CD4-positive, alpha-beta T cell treated with Interferon gamma for 1 hour (primary cell): Measurements from ENCODE around the gene SEMA6D.

Experiments used
- DNase-seq: peaks from one replicate; pipeline ENCODE4 v3.0.0-alpha.2; 2020

Gene SEMA6D

DNA sequence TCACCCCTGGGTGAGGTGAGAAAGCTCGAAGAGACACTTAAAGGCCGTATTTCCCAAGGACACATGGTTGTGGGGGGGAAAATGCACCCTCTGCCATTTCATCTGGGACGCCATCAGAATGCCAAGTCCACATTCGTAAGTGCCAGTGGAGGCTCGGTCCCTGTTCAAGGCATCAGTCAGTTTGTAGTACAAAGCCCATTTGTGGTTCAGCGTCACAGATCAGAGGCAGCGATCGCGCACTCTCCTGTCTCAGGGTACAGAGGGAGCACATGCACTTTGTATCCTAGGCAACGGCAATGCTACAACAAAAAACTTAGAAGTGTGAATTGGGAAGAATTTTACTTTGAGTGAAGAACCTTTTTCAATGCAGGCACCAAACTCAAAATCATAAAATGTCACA lies 27.2 kb downstream of the SEMA6D start:
- no peak for DNase-seq

DNA sequence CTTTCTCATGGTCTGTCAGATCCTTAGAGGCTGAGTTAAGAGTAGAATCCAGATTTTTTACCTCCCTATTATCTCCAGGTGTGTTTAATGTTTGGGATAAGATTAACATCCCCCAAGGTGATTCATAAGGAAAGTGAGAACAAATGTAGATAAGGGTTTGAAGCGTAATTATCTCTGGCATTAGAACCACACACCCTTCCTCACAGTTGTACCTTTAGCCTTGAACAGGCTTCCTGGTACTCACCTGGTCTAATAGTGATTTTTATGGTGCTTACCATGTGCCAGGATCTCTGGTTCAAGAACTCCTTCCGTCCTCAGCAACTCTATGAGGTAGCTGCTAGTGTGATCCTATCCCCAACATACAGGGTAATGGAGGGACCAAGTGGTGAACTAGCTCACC lies 27.7 kb downstream of the SEMA6D start:
- no peak for DNase-seq

DNA sequence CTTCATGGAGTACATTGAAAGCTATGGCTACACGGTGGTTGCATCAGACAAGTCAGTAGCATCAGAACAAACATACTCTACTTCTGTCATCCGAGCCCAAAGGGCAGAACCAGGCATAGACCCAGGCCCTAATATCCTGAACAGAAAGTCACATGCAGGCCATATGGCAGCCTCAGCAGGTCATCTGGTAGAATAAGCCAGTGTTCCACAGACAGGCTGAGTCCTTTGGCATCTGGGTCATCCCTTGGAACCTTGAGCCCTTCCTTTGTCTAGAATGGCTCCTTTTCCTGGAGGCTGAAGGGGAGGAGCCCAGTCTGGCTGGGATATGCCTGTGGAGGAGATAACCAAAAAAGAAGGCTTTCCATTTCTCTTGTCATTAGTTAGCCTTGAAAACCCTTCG lies 29.2 kb downstream of the SEMA6D start:
- DNase-seq, result no peak

DNA sequence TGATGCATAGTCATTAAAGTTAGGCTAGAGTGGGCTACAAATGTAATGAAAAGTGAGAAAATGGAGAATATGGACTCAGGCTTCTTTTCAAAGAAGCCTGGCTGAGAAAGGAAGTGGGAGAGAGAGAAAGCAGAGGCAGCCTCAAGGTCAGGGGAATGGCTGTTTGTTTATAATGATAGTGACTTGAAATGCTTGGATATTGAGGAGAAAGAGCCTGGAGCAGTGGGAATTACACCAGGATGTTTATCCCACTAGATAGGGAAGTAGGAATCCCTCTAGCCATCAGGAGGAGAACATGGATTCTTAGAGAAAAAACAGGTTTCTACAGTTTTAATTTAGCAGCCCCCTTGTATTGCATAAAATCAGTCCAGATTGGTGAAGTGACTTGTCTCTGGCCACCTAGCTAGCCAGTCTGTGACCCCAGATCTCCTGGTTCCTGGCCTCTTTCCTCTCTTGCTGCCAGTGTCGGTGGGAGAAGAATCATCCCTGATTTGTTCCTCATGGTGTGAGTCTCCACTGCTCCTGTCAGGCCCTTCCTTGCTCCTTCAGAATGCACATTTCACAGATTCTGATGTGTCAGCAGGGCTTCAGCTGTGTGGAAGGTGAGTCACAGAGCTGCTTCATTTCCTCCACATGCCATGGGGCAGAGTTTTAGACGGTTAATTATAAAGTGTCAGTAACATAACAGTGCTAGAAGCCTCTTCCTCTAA lies 32.9 kb downstream of the SEMA6D start:
- no peak for DNase-seq

DNA sequence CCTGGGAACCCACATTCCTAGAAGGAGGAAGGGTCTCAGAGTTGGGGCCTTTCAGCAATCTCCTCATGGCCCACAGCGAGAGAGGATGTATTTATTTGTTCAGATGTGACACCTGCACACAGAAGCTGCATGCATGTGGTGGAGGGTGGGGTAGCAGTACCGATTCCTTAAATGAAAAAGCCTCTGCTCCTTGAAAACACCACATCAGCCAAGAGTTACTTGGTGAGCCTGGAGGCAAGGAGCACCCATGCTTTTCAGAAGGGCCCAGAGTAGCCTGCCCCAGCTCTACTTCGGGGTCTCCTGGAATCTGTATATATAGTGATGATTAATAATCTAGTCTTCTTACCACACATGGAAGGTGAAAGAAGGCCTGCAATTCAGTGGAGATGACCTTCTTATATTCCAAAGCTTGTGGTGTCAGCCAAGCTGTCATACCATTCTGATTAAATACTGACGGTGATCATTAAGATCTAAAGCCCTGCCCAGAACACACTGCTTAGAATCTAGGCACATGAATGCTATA lies 33.5 kb downstream of the SEMA6D start:
- no peak for DNase-seq

DNA sequence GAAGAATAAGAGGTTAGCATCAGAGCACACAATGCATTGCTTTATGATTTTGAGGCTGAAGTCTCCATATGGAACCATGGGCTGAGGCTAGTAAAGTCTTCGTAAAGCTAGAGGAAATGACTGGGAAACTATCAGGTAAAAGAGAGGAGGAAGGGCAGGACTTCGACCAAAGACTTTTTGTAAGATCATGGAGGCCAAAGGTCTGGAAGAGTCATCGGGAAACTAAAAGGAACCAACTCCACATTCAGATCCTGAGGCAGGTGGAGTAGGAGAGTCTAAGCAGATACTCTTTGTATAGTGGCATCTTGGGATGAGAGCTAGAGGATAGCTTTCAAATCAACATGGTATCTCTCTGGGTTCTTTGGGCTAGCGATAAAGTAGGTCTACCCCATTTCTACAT lies 36.3 kb downstream of the SEMA6D start:
- no peak for DNase-seq

DNA sequence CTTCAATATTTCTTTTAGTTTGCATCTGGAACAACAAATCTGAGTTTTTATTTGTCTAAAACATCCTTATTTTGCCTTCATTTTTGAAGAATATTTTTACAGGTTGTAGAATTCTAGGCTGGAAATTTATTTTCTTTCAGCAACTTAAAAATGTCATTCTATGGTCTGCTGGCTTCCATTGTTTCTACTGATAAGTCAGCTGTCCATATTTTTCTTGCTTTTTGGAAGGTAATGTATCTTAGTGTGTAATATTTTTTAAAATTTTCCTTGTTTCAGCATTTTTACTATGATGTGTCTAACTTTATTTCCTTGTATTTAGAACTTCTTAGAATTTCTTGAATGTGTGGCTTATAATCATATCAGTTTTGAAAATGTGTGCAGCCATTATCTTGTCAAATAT lies 37.0 kb downstream of the SEMA6D start:
- no peak for DNase-seq

DNA sequence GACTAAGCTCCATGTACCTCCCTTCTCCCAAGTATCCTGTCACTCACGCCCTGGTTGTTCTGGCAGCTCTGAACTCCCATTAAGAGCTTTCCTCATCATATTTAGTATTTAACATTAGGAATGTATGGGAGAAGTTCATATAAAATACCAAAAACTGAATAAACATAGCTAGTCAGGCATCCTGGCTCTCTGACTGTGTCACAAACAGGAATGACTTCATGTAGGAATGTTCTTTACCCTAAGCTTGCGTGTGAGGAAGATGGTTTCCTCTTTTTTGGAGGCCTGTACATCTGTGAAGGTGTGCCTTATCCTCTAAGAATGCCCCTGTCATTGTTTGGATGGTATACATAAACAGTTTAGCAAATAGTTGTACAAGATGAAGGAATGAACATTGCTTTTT lies 38.6 kb downstream of the SEMA6D start:
- DNase-seq, result no peak

DNA sequence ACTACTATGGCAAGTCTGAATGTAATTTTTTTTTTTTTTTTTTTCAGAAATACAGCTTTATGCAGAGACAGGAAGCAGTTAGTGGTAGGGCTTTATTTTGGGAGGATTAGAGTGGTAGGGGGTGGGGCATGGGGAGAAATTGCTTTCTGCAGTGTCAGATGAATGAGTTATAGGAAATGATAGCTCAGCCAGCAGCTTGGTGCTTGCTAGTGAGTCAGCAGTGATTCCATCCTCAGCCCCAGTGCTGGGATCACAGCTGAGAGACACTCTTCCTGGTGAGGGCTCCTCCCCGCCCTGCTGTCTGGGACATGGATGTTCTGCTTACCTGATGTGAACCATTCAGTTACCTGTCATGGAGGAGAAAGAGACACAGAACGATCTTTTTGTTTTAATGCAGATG lies 39.6 kb downstream of the SEMA6D start:
- DNase-seq, result no peak

DNA sequence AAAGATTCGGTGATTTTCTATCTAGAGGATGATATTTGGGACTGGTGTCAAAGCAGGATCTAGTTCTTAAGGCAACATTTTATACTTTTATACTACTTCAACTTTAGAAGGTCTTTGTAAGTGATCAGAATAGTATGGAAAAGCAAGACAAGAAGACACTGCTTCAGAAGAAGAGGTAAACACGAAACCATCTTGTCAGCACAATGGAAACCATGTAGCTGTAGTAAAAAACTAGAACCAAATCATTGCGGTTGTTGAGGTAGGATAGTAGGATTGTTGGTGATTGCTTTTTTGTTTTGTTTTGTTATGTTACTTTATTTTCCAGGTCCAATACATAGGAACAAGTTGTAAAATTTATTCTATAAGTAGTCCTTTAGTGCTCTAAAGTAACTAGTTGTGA lies 40.0 kb downstream of the SEMA6D start:
- no peak for DNase-seq

DNA sequence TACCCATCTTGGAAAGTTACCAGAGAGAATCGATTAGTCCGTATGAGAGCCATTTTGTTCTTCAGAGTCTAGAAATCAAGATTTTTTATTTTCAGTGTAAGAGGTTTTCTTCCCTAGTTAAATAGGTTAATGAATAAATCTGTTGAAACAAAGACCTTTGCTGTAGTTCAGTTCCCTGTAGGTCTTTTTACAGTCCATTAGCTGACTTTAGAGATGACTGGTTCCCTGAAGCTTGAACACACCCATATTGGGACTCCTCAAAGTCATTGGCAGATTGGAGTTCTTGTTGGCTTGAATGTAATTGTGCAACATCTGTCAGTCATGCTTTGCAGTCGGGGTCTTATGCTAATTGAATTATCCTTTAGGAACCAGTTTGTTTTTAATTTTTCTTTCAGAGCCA lies 45.3 kb downstream of the SEMA6D start:
- no peak for DNase-seq

DNA sequence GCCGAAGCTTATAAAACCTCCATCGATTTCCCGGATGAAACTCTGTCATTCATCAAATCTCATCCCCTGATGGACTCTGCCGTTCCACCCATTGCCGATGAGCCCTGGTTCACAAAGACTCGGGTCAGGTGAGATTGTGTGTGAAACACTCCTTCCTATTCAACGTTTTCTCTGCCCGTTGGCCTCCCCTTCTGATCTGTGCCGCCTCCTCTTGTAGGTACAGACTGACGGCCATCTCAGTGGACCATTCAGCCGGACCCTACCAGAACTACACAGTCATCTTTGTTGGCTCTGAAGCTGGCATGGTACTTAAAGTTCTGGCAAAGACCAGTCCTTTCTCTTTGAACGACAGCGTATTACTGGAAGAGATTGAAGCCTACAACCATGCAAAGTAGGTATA lies 47.4 kb downstream of the SEMA6D start:
- DNase-seq, result no peak

DNA sequence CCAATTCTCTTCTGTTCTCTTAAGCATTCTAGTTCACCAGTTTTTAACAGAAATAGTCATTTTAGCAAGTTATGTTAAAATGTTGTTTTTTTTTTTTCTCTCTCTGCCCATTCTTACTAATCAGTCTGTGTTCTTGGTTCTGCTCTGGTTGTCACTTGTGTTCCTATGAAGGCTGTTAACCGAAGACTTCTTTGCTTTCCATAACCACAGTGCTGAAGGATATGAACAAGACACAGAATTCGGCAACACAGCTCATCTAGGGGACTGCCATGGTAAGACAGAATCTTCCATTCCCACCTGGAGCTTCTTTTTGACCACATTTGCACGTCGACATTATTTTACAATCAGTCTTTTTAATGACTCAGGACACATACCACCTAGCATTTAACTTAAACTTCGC lies 49.1 kb downstream of the SEMA6D start:
- DNase-seq, result no peak

DNA sequence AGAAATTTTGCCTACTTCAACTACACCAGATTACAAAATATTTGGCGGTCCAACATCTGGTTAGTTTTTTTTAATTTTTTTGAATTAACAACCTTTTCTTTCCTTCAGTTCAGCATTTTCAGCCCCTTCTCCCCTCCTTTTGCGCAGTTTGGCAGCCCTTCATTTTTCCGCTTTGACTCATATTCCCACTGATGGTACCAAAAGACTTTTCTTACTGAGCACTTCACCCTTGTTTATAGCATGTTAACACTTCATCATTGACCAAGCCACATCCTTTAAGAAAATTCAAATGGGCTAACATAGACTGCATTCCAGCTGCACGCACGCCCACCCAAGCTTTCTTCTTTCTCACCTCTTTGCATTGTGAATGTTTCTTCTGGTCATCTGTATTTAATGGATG lies 49.7 kb downstream of the SEMA6D start:
- DNase-seq, result no peak

DNA sequence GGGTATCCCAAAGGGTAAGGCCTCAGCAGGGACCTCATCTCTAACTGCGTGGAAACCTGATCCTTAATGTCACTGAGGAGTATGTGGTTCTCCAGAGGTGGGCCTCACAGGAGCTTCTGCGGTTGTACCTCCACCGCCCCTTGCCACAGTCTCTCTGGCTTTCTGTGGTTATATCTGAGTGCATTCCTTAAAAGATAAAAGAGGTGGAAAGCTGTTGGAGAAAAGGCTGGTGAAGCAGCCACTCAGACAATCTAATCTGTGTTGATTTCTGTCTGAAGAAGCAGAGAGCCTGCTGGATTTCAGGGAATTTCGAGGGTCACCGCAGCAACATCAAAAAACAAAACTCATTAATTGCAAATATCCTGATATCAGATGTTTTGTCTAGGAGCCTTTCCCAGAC lies 51.4 kb downstream of the SEMA6D start:
- no peak for DNase-seq

DNA sequence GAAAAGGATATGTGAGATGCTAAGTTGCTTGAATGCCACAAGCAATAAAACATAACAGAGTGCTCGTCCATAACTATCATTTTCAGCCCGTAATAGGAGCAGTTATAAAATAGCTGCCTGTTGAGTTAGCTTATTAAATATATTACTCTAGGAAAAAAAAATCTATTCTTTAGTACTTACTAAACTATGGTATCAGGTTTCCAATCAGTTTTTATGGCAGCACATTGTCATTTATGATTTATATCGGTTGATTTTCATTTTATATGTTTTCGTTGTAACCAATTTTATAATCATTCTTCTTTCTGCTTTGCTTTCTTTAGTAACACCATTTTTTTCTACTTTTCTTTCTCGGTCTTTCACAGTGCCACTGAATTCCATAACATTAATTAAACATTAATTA lies 51.9 kb downstream of the SEMA6D start:
- no peak for DNase-seq

DNA sequence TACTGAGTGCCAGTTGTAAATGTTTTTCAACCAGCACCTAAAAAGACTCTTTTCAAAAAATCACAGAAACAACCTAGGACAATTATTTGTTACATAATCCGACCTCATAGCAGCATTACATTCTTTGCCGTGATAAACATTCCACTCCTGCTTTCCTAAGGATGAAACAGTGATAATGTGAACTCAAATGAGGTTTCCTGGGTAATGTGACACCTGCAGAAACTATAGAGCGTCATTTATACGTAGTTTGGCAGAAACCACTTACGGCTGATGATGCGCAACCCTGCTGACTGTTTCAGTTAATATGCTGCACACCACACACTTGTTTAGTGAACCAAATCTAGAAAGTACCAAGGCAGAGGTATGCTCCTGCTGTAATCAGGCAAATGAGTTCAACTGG lies 55.8 kb downstream of the SEMA6D start:
- DNase-seq, result no peak

DNA sequence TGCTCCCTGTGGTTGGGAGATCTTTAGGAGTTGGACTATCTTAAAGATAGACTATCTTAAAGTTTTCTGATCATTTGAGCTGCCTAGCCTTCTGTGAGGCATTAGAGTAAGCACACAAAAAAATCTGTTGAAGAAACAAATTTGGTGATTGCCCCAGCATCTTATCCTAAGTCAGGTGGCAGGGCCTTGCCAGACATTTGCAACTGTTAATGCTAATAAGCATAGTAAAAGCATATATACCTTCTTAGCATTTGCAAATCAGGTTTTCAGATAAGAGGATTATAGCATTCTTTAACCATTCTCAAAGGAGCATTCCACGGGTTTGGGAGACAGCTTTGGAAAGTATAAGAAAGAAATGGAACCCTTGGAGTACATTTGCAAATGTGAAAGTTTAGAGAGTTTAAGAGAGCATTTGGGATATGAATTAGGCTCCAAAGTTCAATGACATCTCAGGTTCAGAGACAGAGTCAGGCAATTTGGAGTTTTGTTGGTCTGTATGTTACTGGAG lies 61.0 kb downstream of the SEMA6D start:
- DNase-seq, result no peak

DNA sequence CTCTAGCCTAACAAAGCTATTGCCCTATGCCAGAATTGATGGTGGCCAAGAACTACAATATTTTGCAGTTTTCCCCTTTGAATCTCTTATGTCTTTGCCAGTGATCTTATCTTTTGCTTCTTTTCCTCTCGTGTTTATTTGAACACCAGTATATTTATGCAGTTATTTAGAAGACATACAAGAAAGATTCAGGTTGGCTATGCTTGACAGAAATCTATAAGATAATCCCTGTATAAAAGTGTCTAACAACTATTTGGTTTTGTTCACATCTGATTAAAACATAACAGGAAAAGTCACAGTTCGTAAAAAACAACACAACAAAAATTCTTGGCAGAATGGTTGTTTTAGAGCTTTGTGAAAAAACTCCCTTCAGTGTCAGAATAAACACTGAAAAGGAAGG lies 63.7 kb downstream of the SEMA6D start:
- DNase-seq, result no peak

DNA sequence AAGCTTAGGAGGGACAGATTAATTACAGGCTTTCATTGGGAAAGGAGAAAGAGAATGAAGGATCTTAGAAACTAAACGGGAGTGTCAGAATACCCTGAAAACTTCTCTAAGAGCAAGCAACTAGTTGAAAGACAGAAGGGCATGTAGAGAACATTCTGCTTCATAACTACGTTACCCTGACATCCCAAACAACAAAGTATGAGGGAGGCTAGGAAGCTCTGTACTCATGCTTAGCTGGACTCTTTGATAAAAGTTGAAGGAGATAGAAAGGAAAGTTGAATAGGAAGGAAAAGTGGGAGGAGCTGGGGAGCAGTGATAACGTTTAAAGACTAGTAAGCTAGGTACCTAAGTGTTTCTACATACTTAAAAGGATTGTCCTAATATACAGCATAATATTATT lies 64.2 kb downstream of the SEMA6D start:
- DNase-seq, result no peak

DNA sequence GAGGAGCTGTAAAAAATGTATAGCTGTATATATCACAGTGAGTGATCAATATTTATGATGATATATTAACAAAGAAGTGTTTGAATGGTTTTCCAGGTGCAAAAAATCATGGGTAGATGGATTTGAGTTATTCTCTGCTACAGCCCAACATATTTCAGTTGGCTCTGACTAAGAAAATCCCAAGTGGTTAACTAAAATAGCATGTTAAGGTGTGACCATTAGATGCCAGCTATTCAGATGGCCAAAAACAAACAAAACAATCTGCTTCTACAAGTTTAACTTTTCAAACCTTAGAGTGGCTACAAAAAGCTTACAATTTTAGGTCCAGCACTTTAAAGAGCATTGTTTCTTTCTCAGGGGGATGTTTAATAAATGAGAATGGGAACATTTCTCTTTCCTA lies 67.5 kb downstream of the SEMA6D start:
- DNase-seq, result no peak

DNA sequence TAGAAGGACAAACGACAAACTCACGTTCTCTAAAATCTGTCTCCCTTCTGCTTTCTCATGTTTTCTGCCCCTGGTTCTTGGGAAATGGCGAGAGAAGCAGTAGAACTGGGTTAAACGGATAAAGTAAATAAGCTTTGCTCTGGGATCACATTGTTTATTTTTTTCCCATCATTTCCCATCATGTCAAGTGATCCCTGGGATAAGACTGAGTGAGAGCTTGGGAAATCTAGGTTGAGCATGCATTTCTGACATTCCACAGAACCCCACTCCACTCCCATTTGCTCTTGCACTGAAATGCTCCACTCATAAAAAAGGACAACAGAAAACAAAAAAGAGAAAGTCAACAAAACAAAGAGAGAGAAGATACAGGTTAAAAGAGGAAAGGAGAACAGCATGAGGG lies 69.1 kb downstream of the SEMA6D start:
- DNase-seq, result no peak

DNA sequence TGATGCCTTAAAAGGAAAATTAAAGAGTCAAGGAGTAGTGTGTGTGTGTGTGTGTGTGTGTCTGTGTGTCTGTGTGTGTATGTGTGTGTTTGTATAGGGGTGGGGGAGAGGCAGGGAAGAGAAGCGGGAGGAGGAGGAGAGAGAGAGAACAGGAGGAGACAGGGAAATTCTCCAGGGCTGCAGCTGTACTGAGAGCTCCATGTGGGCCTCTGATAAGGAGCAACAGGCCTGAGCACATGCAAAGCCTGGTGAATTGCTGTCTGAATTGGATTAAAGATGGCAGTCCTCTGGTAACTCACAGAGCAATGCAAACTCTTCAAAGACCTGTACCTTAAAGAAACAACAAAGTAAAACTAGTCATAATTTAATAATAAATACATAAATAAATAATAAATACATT lies 70.6 kb downstream of the SEMA6D start:
- DNase-seq, result no peak

DNA sequence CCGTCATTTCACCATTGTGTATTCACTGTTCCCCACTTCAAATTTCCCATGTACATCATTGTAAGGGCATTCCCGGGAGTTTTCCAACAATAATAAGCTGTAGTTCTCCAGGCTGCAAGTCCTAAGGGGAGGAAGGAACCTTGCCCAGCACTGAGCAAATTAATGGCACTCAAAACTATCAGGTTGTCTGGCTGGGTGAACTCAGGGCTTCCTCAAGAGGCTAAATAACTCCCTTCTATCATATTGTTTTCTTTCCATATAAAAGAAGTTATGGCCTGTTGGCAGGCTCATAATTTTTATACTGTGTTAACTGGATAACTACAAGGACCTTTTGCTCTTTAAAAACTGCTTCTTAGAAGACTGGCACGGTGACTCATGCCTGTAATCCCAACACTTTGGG lies 71.4 kb downstream of the SEMA6D start:
- DNase-seq, result no peak

DNA sequence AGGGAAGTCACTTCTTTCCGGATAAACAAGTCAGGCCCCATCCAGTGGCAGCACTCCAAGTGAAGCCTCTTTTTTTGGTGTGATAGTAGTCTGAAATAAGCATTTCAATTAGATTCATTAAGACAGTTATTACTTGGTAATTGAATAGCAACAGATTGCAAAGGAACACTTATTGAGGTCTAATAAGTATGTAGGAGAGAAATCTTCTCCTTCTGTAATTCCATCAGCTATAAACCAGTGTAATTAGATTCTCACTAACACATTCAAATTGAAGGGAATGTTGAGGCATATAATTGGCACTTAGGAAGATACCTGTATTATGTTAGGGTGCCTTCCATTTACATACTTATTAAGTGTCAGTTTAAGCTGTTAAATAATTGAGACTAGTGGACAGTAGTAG lies 73.9 kb downstream of the SEMA6D start:
- no peak for DNase-seq
